SK-N-MC (cell line): ENCODE results near the gene ACTMAP.

Source experiments
- EZH2 ChIP-seq: fragments of 200-600 bp; sonication (generic); IDR thresholded peaks from one replicate; pipeline ENCODE4 v1.6.1; 2017; ENCODE audit warnings: antibody characterized with exemption
- POLR2AphosphoS5 ChIP-seq: IDR thresholded peaks from 2 replicates; pipeline ENCODE4 v1.6.1; 2012; ENCODE audit warnings: mild to moderate bottlenecking, low read depth, low read length, borderline replicate concordance

DNA sequence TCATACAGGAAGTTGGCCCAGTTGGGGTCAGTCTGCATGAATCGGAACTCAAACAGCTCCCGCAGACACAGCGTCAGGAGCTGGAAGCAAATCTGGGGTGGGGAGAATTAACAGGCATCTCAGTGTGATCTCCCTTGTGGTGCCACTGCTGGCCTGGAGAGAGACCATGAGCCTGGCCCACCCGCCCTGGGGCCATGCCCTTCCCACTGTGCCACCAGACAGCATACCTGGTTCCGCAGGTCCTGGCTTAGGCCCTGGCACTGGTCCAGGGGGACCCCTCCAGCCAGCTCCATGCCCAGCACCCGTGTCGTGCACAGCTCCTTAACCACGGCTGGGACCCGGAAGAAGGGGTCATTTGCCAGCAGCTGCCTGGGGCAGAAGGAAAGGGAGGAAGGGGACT is 50.2 kb downstream of the ACTMAP start:
- TF ChIP-seq POLR2AphosphoS5 (no peak), EZH2 (no peak)
